Keratinocyte (primary cell): ENCODE data around the gene KLF1. TPM values are rescaled to one million over a fixed set of nuclear protein-coding genes. Genes with fewer than 3 reads are reported as not detected.

ENCODE experiments used
- DNase-seq: peaks from one replicate; pipeline ENCODE4 v3.0.0-alpha.2; 2011; ENCODE audit warnings: low read depth, missing footprints, low spot score
- FAIRE-seq: peaks from 2 replicates; lab custom pipeline; 2011; peaks lifted over from hg19 to GRCh38; lab: Jason Lieb, UNC
- H2AFZ ChIP-seq: 2 replicates; pipeline ENCODE4 v1.6.0; 2012; ENCODE audit warnings: low read length, control low read depth, inconsistent platforms; ENCODE audit not compliant: control insufficient read depth
- H3K27ac ChIP-seq: 2 replicates; pipeline ENCODE4 v1.5.1; 2011; ENCODE audit warnings: low read length; ENCODE audit not compliant: control insufficient read depth, insufficient read depth
- H3K27me3 ChIP-seq: 3 replicates; pipeline ENCODE4 v1.6.0; 2011; ENCODE audit warnings: low read length; ENCODE audit not compliant: control insufficient read depth, insufficient read depth; ENCODE audit errors: extremely low read depth
- H3K36me3 ChIP-seq, 2 experiments: 2 replicates in 1 of 2; 3 replicates in 1 of 2; pipeline ENCODE4 v1.5.1; 2011; ENCODE audit warnings: low read length in 2 of 2, mild to moderate bottlenecking in 1 of 2; ENCODE audit not compliant: control insufficient read depth in 2 of 2, insufficient read depth in 2 of 2; ENCODE audit errors: extremely low read depth in 1 of 2
- H3K4me1 ChIP-seq: 3 replicates; pipeline ENCODE4 v1.5.1; 2011; ENCODE audit warnings: low read length; ENCODE audit not compliant: control insufficient read depth, insufficient read depth; ENCODE audit errors: extremely low read depth
- H3K4me2 ChIP-seq: 3 replicates; pipeline ENCODE4 v1.6.0; 2011; ENCODE audit warnings: low read depth, low read length; ENCODE audit not compliant: control insufficient read depth, insufficient read depth; ENCODE audit errors: extremely low read depth
- H3K4me3 ChIP-seq, 3 experiments: fragments of 200-600 bp in 1 of 3; sonication (generic) in 1 of 3; 2 replicates in 2 of 3; 3 replicates in 1 of 3; pipeline ENCODE4 v1.5.1; 2011 to 2016; ENCODE audit warnings: low read length in 3 of 3, mild to moderate bottlenecking in 3 of 3, control low read depth in 2 of 3, inconsistent platforms in 1 of 3, low read depth in 1 of 3, mixed read lengths in 1 of 3, mixed run types in 1 of 3, moderate library complexity in 1 of 3; ENCODE audit not compliant: control insufficient read depth in 2 of 3, insufficient read depth in 2 of 3; ENCODE audit errors: extremely low read depth in 1 of 3
- H3K79me2 ChIP-seq: 2 replicates; pipeline ENCODE4 v1.6.0; 2012; ENCODE audit warnings: low read length; ENCODE audit not compliant: control insufficient read depth, insufficient read depth
- H3K9ac ChIP-seq: 3 replicates; pipeline ENCODE4 v1.6.0; 2011; ENCODE audit warnings: low read length; ENCODE audit not compliant: control insufficient read depth, insufficient read depth; ENCODE audit errors: extremely low read depth
- H3K9me1 ChIP-seq: 3 replicates; pipeline ENCODE4 v1.6.0; 2011; ENCODE audit warnings: low read length; ENCODE audit not compliant: control insufficient read depth, insufficient read depth; ENCODE audit errors: extremely low read depth
- H3K9me3 ChIP-seq: 2 replicates; pipeline ENCODE4 v1.5.1; 2012; ENCODE audit warnings: low read depth, low read length; ENCODE audit not compliant: control insufficient read depth
- H4K20me1 ChIP-seq: 3 replicates; pipeline ENCODE4 v1.6.0; 2011; ENCODE audit warnings: low read length; ENCODE audit not compliant: control insufficient read depth, insufficient read depth; ENCODE audit errors: extremely low read depth
- EZH2 ChIP-seq: IDR thresholded peaks from one replicate; pipeline ENCODE4 v1.6.1; 2012; ENCODE audit warnings: inconsistent platforms, mild to moderate bottlenecking, low read length, moderate library complexity
- dilution Hi-C: fragments of 300-500 bp; cut with MboI; formaldehyde crosslinking; loops from one replicate; pipeline ENCODE4 v1.7.0; 2020; ENCODE audit warnings: low sequenced_read_pairs; ENCODE audit not compliant: extremely low pct_ligation_motif_present
- polyA plus RNA-seq, 5 experiments: library from polyadenylated mRNA; depleted of rRNA in 3 of 5; stranded (reverse) in 3 of 5; stranded (forward) in 1 of 5; unstranded in 1 of 5; fragments of >200 nt; gene quantifications; 1 replicate in 1 of 5; 2 replicates in 3 of 5; 3 replicates in 1 of 5; pipeline versions ENCODE4 v1.2.1 to v1.2.3, GENCODE V29; 2011 to 2012; ENCODE audit warnings: missing spikeins in 2 of 5, low read depth in 1 of 5, low replicate concordance in 1 of 5
- TF ChIP-seq, protein P1 (sequence below), 3 experiments: IDR thresholded peaks in 1 of 3; conservative IDR thresholded peaks in 1 of 3; optimal IDR thresholded peaks in 1 of 3; 2 replicates in 2 of 3; 3 replicates in 1 of 3; pipeline versions ENCODE3 to v1.5.1; 2011; ENCODE audit warnings: low read length in 3 of 3, mild to moderate bottlenecking in 3 of 3, moderate library complexity in 2 of 3, control low read depth in 1 of 3, inconsistent platforms in 1 of 3; ENCODE audit not compliant: insufficient read depth in 2 of 3; ENCODE audit errors: extremely low read depth in 1 of 3

Gene KLF1
- polyA plus RNA-seq, 1 donor (not counting 4 experiments of a cell fraction or from before 2014, with no cell fraction given), result not detected

DNA sequence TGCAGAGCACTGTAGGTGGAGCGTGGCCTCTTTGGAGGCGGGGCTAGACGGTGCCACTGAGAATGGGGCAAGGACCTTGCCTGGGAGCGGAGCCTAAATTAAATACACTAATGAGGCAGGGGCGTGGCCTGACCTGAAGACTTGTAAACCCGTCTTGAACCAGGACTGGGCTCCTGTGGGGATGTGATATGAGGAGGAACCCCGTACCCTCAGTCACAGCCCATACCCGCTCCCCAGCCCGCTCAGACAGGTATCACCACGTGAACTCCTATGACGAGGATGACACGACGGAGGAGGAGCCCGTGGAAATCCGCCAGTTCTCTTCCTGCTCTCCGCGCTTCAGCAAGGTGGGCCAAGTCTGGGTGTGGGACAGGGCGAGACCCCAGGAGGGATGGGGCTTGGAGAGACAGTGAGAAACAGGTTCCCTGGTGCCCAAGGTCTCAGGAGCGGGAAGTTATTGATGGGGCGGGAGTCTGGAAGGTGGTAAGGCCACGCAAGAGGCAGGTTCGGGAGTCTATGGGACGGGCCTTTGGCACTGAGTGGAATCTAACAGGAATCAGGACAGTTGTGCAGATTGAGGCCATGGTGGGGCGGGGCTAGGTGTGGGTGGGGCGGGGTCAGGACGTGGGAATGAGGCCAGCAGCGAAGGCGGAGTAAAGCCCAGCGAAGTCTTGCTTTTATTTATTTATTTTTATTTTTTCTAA, 20.4 kb downstream of the KLF1 start:
- no peaks in the 10 kb centered on the region for H3K27me3 ChIP-seq
- H2AFZ ChIP-seq, result peak overlapping the region; percentile 56
- H3K4me2 ChIP-seq, result peak overlapping the region; percentile 50
- FAIRE-seq, result no peak
- H3K4me1 ChIP-seq, result peaks cover 9% of the 10 kb centered on the region
- H3K4me3 ChIP-seq, result no peak overlapping the region
- H4K20me1 ChIP-seq, result no peaks in the 10 kb centered on the region
- TF ChIP-seq, protein P1, sequence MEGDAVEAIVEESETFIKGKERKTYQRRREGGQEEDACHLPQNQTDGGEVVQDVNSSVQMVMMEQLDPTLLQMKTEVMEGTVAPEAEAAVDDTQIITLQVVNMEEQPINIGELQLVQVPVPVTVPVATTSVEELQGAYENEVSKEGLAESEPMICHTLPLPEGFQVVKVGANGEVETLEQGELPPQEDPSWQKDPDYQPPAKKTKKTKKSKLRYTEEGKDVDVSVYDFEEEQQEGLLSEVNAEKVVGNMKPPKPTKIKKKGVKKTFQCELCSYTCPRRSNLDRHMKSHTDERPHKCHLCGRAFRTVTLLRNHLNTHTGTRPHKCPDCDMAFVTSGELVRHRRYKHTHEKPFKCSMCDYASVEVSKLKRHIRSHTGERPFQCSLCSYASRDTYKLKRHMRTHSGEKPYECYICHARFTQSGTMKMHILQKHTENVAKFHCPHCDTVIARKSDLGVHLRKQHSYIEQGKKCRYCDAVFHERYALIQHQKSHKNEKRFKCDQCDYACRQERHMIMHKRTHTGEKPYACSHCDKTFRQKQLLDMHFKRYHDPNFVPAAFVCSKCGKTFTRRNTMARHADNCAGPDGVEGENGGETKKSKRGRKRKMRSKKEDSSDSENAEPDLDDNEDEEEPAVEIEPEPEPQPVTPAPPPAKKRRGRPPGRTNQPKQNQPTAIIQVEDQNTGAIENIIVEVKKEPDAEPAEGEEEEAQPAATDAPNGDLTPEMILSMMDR (optimal IDR thresholded peaks at IDR 0.05 in 1 of 3, IDR thresholded peaks at IDR 0.05 in 1 of 3, conservative IDR thresholded peaks at IDR 0.05 in 1 of 3; ENCODE audit: extremely low read depth in 1 of 3, insufficient read depth in 2 of 3, low read length in 3 of 3), result no peak
- no peak for TF ChIP-seq EZH2
- dilution Hi-C loops, result no loop called here
- no peaks in the 10 kb centered on the region for H3K36me3 ChIP-seq
- H3K79me2 ChIP-seq, result no peaks in the 10 kb centered on the region
- DNase-seq, result no peak
- H3K9me3 ChIP-seq, result no peaks in the 10 kb centered on the region
- H3K9me1 ChIP-seq, result no peaks in the 10 kb centered on the region
- no peak overlapping the region for H3K9ac ChIP-seq
- H3K27ac ChIP-seq, result no peak overlapping the region

DNA sequence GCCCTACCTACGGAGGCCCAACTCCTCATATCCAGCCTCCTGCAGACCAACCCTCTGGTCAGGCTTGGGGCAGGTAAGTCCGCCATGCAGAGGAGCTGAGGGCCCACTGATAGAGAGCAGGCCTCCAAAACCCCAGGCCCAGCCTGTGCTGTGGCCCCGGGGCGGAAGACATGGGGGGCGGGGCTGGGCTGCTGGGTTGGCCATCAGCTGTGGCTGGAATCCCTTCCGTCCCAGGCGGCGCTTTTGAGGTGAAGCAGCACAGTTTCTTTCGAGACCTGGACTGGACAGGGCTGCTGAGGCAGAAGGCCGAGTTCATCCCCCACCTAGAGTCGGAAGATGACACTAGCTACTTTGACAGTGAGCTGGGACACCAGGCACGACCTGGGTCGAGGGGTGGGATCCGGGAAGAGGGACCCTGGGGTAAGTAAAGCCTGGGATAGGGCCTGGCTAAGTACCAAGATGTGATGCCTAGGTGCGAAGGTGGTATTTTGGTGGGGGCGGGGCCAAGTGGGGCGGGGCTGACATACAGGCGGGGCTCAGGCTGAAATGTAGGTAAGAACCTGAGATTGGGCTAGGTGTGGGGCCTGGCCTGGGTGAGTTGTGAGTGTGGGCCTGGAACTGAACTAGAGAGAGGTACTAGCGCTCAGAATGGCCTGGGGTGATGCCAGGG, 21.1 kb downstream of the KLF1 start:
- no peak overlapping the region for H3K4me3 ChIP-seq
- no peak for DNase-seq
- H2AFZ ChIP-seq, result no peak overlapping the region
- H3K9ac ChIP-seq, result no peak overlapping the region
- no peak overlapping the region for H3K27ac ChIP-seq
- H3K4me1 ChIP-seq, result peaks cover 9% of the 10 kb centered on the region
- H3K79me2 ChIP-seq, result no peaks in the 10 kb centered on the region
- no peaks in the 10 kb centered on the region for H3K9me1 ChIP-seq
- no peaks in the 10 kb centered on the region for H4K20me1 ChIP-seq
- FAIRE-seq, result no peak
- dilution Hi-C loops, result no loop called here
- TF ChIP-seq, protein P1 (optimal IDR thresholded peaks at IDR 0.05 in 1 of 3, IDR thresholded peaks at IDR 0.05 in 1 of 3, conservative IDR thresholded peaks at IDR 0.05 in 1 of 3; ENCODE audit: extremely low read depth in 1 of 3, insufficient read depth in 2 of 3, low read length in 3 of 3), result no peak
- TF ChIP-seq EZH2, result no peak
- H3K4me2 ChIP-seq, result no peak overlapping the region
- no peaks in the 10 kb centered on the region for H3K27me3 ChIP-seq
- H3K36me3 ChIP-seq, result no peaks in the 10 kb centered on the region
- H3K9me3 ChIP-seq, result no peaks in the 10 kb centered on the region
